OCI-M2 (cell line): ENCODE data around the gene AK4.
"Not testable (repeated sequence)": the region's sequence is repeated elsewhere in the genome, so short reads cannot be mapped to it uniquely, and the experiment has no call there.

Source experiments
- DNase-seq: peaks from one replicate; lab custom pipeline; 2025; ENCODE audit not compliant: unreplicated experiment; lab: John Stamatoyannopoulos, UW

AK4 gene

DNA sequence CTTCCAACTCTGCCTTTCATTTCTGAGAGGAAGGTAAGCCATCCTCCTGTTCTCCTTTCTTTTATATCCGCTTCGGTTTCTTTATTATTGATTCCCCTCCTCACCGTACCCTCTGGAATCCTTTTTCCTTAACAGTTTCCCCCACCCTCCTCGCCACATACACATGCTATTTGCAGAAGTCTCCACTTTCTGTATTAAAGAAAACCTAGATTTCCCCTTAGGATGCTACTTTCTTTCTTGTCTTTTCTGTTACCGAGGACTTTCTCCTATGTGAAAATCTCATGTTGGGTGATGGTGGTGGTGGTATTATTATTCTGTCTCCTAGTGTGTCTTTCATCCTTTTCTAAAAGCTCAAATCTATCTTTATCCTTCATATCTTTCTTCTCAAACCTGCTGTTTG, 62.3 kb downstream of the AK4 start:
- DNase-seq = no peak

GRCh38 chr1:65211331-65211730, 63.3 kb downstream of the AK4 start:
- no peak for DNase-seq

- DNase-seq = no peak
These were observed 65.4 kb downstream of the AK4 start for GRCh38 chr1:65213271-65214023.

GRCh38 chr1:65214340-65215027, 66.5 kb downstream of the AK4 start:
- DNase-seq = no peak

DNA sequence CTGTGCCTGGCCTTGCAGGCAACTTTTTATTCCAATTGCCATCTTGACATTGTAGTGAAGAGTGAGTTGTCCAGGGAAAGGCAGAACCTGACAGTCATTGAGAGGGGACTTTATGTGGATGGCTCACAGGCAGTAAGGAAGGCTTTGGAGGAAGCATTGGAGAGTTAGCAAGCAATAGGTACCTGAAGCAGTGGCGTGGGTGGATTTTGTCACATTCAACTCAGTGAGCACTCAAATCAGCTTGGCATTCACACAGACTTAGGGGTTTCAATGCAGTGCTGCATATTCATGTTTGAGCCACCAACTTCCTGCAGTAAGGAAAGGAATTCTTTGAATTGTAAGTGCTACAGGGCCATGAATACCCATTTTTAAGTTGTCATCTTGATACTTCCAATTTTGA, 69.0 kb downstream of the AK4 start:
- DNase-seq = no peak

DNA sequence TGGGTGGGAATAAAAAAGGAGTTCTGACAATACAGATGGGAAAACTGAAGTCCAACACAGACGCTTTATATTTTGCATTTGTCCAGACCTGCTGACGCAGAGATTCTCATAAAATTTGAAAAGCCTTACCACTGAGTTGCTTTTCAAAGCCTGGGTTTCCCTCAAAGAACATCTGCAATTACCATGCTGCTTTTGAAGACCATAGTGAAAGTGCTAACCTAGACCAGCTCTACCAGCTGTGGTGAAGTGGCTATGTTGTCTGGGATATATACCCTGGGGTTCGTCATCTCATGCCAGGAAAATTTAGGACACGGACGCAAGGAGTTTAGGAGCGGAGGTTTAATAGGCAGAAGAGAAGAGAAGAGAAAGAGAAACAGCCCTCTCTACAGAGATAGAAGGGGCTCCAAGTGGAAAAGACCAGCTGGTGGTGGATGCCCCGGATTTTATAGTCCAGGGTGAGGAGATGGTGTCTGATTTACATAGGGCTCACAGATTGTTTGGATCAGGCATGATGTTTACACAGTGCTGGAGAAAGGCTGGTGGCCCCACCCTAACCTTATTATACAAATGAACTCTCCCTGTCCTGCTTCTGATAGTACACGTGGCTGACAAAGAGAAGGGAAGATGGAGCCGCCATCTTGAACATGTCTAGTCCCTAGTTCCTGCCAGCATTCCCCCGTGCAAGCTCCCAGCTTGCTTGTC, 73.8 kb downstream of the AK4 start:
- DNase-seq = no peak

- DNase-seq = no peak
These were observed 74.4 kb downstream of the AK4 start for GRCh38 chr1:65222340-65222940.

- no peak for DNase-seq
These were observed 76.7 kb downstream of the AK4 start for GRCh38 chr1:65224681-65225091.

- DNase-seq = no peak
These were observed 77.2 kb downstream of the AK4 start for GRCh38 chr1:65225179-65225578.

DNA sequence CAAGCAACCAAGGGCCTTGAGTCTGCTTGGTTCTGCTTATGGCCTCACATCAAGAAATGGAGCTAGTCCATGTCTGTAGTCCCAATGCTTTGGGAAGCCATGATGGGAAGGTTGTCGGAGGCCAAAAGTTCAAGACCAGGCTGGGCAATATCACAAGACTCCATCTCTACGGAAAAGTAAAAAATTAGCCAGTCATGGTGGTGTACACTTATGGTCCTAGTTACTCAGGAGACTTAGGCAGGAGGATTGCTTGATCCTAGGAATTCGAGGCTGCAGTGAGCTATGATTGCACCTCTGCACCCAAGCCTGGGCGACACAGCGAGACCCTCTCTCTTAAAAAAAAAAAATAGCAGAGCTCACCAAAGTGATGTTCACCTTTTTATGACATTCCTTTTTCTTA, 81.2 kb downstream of the AK4 start:
- no peak for DNase-seq

- no peak for DNase-seq
These were observed 81.8 kb downstream of the AK4 start for GRCh38 chr1:65229754-65230339.

GRCh38 chr1:65230731-65231481, 82.9 kb downstream of the AK4 start:
- peak; percentile 70 for DNase-seq

- no peak for DNase-seq
These were observed 83.8 kb downstream of the AK4 start for GRCh38 chr1:65231718-65232330.

DNA sequence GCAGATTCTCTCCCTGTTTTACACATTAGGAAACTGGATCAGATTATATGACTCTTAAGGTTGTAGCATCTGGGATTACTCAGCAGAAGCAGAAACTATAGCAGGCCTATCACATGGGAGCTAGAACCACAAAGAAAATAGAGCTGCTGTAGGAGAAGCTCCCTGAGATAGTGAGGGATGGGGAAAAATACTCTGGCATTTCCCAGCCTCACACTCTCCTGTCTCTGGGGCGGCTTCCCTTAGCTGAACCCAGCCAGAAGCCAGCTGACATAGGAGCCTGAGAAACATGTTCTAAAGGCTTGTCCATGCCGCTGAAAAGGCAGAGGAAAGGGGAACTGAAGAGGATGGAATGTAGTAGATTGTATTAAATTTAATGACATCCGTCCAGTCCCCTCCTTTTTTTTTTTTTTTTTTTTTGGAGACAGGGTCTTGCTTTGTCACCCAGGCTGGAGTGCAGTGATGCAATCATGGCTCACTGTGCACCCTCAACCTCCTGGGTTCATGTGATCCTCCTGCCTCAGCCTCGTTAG, 84.5 kb downstream of the AK4 start:
- no peak for DNase-seq

- DNase-seq = no peak
These were observed 85.8 kb downstream of the AK4 start for GRCh38 chr1:65233782-65234181.

GRCh38 chr1:65235867-65236805, 88.1 kb downstream of the AK4 start:
- DNase-seq = no peak

GRCh38 chr1:65237088-65237487, 89.1 kb downstream of the AK4 start:
- DNase-seq = not testable (repeated sequence)

DNA sequence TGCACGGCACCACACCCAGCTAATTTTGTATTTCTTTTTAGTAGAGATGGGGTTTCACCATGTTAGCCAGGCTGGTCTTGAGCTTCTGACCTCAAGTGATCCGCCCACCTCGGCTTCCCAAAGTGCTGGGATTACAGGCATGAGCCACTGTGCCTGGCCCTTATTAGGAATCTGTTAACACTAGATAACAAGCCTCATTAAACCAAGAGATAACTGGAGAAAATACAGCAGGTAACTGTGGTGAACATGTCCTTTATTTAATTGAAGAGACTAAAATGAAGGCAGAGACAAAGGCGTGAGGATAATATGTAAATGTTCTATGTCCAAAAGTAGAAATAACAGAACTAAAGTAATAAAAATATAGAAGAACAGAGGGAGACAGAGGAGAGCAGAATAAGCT, 89.5 kb downstream of the AK4 start:
- no peak for DNase-seq

GRCh38 chr1:65238010-65238409, 90.0 kb downstream of the AK4 start:
- no peak for DNase-seq
